Prostate gland (tissue), 2 donors: ENCODE data around the gene SIX3. TPM values are rescaled to one million over a fixed set of nuclear protein-coding genes. Genes with fewer than 3 reads are reported as not detected.

ENCODE experiments used
- DNase-seq: peaks from one replicate; pipeline ENCODE4 v3.0.0-alpha.2; 2019; ENCODE audit warnings: low spot score
- H3K27ac ChIP-seq, 2 donors: fragments of 200-600 bp; sonication (generic); 2 replicates each; pipeline ENCODE4 v1.5.1; 2017 to 2019
- H3K27me3 ChIP-seq: fragments of 200-600 bp; sonication (generic); replicated peaks from 2 replicates; pipeline ENCODE4 v1.5.1; 2019; ENCODE audit not compliant: insufficient read depth
- H3K36me3 ChIP-seq, 2 donors: fragments of 200-600 bp; sonication (generic); 1 replicate in 1 of 2; 2 replicates in 1 of 2; pipeline versions ENCODE4 v1.5.1 to v1.8.1; 2017 to 2019
- H3K4me1 ChIP-seq: fragments of 200-600 bp; sonication (generic); replicated peaks from 2 replicates; pipeline ENCODE4 v1.5.1; 2019
- H3K4me3 ChIP-seq, 2 donors: fragments of 200-600 bp; sonication (generic); 2 replicates each; pipeline ENCODE4 v1.5.1; 2017 to 2019
- H3K9me3 ChIP-seq: fragments of 200-600 bp; sonication (generic); 2 replicates; pipeline ENCODE4 v1.5.1; 2017
- POLR2A ChIP-seq: fragments of 450-650 bp; IDR thresholded peaks from one replicate; pipeline ENCODE4 v1.6.1; 2016; ENCODE audit warnings: antibody characterized with exemption, mild to moderate bottlenecking
- POLR2AphosphoS5 ChIP-seq: sonication (generic); formaldehyde crosslinking; IDR thresholded peaks from one replicate; pipeline ENCODE4 v1.6.1; 2017; ENCODE audit warnings: antibody characterized with exemption
- WGBS: methylation state at CpG from one replicate; pipeline ENCODE4 v1.1.5; 2018; 5-methylcytosine and 5-hydroxymethylcytosine counted together
- intact Hi-C: fragments of 100-400 bp; cut with DNase I; formaldehyde crosslinking; loops from one replicate; pipeline ENCODE4 v1.14.2; 2022
- total RNA-seq, 2 donors: library from RNA; depleted of rRNA; stranded (reverse); fragments of >200 nt; gene quantifications; one replicate each; pipeline ENCODE4 v1.1.0, GENCODE V29; 2016
- TF ChIP-seq, protein P1 (sequence below), 4 experiments: fragments of 200-600 bp in 2 of 4; fragments of 450-650 bp in 2 of 4; sonication (generic) in 2 of 4; IDR thresholded peaks; 1 replicate in 3 of 4; 2 replicates in 1 of 4; pipeline ENCODE4 v1.5.1; 2016 to 2019; ENCODE audit warnings: antibody characterized with exemption in 4 of 4, mild to moderate bottlenecking in 2 of 4, moderate library complexity in 2 of 4

Gene SIX3
- total RNA-seq, 2 donors from 2014 or later, result not detected

DNA sequence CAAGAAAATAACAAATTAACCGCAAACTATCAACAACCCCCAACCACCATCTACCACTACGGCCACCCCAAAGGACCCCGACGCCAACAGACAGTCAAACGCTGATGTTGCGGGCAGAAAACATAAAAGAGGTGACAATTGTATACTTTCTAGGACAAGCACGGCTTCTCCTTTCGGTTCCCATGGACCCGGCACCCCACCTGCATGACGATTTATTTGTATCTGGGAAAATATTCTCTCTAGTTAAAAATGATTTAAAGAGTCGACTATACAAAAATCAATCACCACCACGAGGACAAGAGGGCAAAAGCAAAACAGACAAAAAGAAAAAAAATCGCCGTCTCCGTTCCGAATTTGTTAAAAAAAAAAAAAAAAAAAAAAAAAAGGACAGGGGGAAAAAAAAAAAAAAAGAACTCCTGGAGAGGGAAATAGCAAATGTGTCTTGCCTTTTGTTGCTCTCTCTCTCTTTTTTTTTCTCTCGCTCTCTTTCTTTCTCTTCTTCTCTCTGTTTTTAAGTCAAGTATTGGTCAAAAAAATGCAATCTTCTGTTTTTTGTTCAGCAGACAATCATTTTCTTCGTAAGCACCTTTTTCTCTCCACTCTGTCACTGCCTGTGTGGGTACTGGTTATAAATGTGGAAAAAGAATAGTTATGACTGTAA lies 3.6 kb downstream of the SIX3 start:
- no peak for DNase-seq
- TF ChIP-seq, protein P1, sequence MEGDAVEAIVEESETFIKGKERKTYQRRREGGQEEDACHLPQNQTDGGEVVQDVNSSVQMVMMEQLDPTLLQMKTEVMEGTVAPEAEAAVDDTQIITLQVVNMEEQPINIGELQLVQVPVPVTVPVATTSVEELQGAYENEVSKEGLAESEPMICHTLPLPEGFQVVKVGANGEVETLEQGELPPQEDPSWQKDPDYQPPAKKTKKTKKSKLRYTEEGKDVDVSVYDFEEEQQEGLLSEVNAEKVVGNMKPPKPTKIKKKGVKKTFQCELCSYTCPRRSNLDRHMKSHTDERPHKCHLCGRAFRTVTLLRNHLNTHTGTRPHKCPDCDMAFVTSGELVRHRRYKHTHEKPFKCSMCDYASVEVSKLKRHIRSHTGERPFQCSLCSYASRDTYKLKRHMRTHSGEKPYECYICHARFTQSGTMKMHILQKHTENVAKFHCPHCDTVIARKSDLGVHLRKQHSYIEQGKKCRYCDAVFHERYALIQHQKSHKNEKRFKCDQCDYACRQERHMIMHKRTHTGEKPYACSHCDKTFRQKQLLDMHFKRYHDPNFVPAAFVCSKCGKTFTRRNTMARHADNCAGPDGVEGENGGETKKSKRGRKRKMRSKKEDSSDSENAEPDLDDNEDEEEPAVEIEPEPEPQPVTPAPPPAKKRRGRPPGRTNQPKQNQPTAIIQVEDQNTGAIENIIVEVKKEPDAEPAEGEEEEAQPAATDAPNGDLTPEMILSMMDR (IDR thresholded peaks at IDR 0.05), result no peak
- no peak for TF ChIP-seq POLR2A
- no peak for TF ChIP-seq POLR2AphosphoS5
- no peaks in the 10 kb centered on the region for H3K36me3 ChIP-seq
- H3K9me3 ChIP-seq, result no peaks in the 10 kb centered on the region
- H3K27me3 ChIP-seq, result peaks cover 45% of the 10 kb centered on the region
- intact Hi-C loops, result loop anchor here (5.0 kb wide), 1 partner anchor 888 kb away; no protein-coding TSS in a partner anchor
- WGBS, result 24% methylated on average over 18 of the region's 18 CpGs
- H3K4me3 ChIP-seq, result no peak overlapping the region
- H3K4me1 ChIP-seq, result no peaks in the 10 kb centered on the region
- no peak overlapping the region for H3K27ac ChIP-seq

GRCh38 chr2:44945676-44946371 lies 4.3 kb downstream of the SIX3 start:
- Histone ChIP-seq H3K9me3 (no peaks in the 10 kb centered on the region), H3K4me1 (no peaks in the 10 kb centered on the region), H3K27me3 (peaks cover 38% of the 10 kb centered on the region), H3K4me3 (no peak overlapping the region), H3K36me3 (no peaks in the 10 kb centered on the region), H3K27ac (no peak overlapping the region)
- TF ChIP-seq, protein P1 (IDR thresholded peaks at IDR 0.05), result no peak
- TF ChIP-seq POLR2AphosphoS5 (no peak), POLR2A (no peak)
- intact Hi-C loops, result no loop called here
- DNase-seq, result no peak
- WGBS, result 86% methylated on average over 16 of the region's 16 CpGs

DNA sequence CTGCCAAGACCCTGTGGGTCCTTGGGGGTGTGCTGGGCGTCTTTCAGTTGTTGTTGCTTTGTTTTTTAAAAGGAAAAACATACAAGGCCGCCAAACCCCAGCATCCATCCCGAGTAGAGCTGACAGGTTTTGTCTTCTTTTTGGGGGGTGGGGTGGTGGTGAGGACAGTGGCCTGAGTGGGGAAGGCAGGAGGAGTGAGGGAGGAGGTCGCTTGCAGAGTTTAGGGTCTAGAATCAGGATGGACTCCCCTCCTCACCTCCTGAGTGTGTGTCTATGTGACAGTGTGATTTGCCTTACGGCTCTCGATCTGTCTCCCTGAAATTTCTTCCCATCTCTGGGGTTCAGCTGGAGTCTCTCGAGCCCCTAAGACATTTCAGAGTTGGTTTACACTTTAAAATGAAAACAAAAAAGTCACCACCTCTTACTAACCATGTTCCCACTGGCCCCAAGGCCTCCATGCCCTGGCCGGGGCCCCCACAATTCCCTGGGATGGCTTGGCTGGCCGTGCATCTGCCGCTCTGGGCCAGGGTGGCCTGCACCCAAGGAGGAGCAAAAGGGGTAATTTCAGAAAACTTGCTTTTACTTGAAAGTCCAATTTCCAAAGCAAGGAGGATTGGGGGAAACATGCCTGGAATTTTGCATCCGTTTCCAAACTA lies 5.0 kb downstream of the SIX3 start:
- Histone ChIP-seq H3K4me1 (no peaks in the 10 kb centered on the region), H3K36me3 (no peaks in the 10 kb centered on the region), H3K9me3 (no peaks in the 10 kb centered on the region), H3K4me3 (no peak overlapping the region), H3K27me3 (peaks cover 31% of the 10 kb centered on the region), H3K27ac (no peak overlapping the region)
- DNase-seq, result no peak
- TF ChIP-seq POLR2A, result no peak
- TF ChIP-seq POLR2AphosphoS5, result no peak
- TF ChIP-seq, protein P1 (IDR thresholded peaks at IDR 0.05), result no peak
- WGBS, result 82% methylated on average over 11 of the region's 11 CpGs
- intact Hi-C loops, result no loop called here

DNA sequence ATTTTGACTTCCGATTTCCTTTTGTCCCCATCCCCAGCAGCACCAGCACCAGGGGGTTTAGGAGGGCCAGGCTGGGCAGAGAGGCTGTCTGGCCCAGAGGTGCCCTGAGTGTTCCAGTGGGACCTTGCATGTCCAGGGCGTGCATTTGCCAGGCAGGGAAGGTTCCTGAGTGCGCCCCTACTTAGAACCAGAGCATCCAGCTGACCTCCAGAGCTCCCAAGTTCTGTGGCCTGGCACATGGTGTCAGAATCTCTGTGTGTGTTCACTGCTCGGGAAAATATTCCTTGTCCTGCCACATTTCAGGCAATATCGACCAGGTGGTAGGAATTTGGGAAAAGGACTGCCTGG lies 5.5 kb downstream of the SIX3 start:
- Histone ChIP-seq H3K4me1 (no peaks in the 10 kb centered on the region), H3K36me3 (no peaks in the 10 kb centered on the region), H3K27me3 (peaks cover 31% of the 10 kb centered on the region), H3K9me3 (no peaks in the 10 kb centered on the region), H3K4me3 (no peak overlapping the region), H3K27ac (no peak overlapping the region)
- TF ChIP-seq POLR2AphosphoS5 (no peak), POLR2A (no peak)
- TF ChIP-seq, protein P1 (IDR thresholded peaks at IDR 0.05), result no peak
- WGBS, result 88% methylated on average over 5 of the region's 5 CpGs
- no peak for DNase-seq
- intact Hi-C loops, result no loop called here
